Prostate gland (tissue), 2 donors: ENCODE data around the gene C1orf87. TPM values are rescaled to one million over a fixed set of nuclear protein-coding genes. Genes with fewer than 3 reads are reported as not detected.

ENCODE experiments used
- DNase-seq: peaks from one replicate; pipeline ENCODE4 v3.0.0-alpha.2; 2019; ENCODE audit warnings: low spot score
- H3K27ac ChIP-seq, 2 donors: fragments of 200-600 bp; sonication (generic); 2 replicates each; pipeline ENCODE4 v1.5.1; 2017 to 2019
- H3K27me3 ChIP-seq: fragments of 200-600 bp; sonication (generic); replicated peaks from 2 replicates; pipeline ENCODE4 v1.5.1; 2019; ENCODE audit not compliant: insufficient read depth
- H3K36me3 ChIP-seq, 2 donors: fragments of 200-600 bp; sonication (generic); 1 replicate in 1 of 2; 2 replicates in 1 of 2; pipeline versions ENCODE4 v1.5.1 to v1.8.1; 2017 to 2019
- H3K4me1 ChIP-seq: fragments of 200-600 bp; sonication (generic); replicated peaks from 2 replicates; pipeline ENCODE4 v1.5.1; 2019
- H3K4me3 ChIP-seq, 2 donors: fragments of 200-600 bp; sonication (generic); 2 replicates each; pipeline ENCODE4 v1.5.1; 2017 to 2019
- H3K9me3 ChIP-seq: fragments of 200-600 bp; sonication (generic); 2 replicates; pipeline ENCODE4 v1.5.1; 2017
- POLR2A ChIP-seq: fragments of 450-650 bp; IDR thresholded peaks from one replicate; pipeline ENCODE4 v1.6.1; 2016; ENCODE audit warnings: antibody characterized with exemption, mild to moderate bottlenecking
- POLR2AphosphoS5 ChIP-seq: sonication (generic); formaldehyde crosslinking; IDR thresholded peaks from one replicate; pipeline ENCODE4 v1.6.1; 2017; ENCODE audit warnings: antibody characterized with exemption
- WGBS: methylation state at CpG from one replicate; pipeline ENCODE4 v1.1.5; 2018; 5-methylcytosine and 5-hydroxymethylcytosine counted together
- intact Hi-C: fragments of 100-400 bp; cut with DNase I; formaldehyde crosslinking; loops from one replicate; pipeline ENCODE4 v1.14.2; 2022
- total RNA-seq, 2 donors: library from RNA; depleted of rRNA; stranded (reverse); fragments of >200 nt; gene quantifications; one replicate each; pipeline ENCODE4 v1.1.0, GENCODE V29; 2016
- TF ChIP-seq, protein P1 (sequence below), 4 experiments: fragments of 200-600 bp in 2 of 4; fragments of 450-650 bp in 2 of 4; sonication (generic) in 2 of 4; IDR thresholded peaks; 1 replicate in 3 of 4; 2 replicates in 1 of 4; pipeline ENCODE4 v1.5.1; 2016 to 2019; ENCODE audit warnings: antibody characterized with exemption in 4 of 4, mild to moderate bottlenecking in 2 of 4, moderate library complexity in 2 of 4

C1orf87 gene, protein sequence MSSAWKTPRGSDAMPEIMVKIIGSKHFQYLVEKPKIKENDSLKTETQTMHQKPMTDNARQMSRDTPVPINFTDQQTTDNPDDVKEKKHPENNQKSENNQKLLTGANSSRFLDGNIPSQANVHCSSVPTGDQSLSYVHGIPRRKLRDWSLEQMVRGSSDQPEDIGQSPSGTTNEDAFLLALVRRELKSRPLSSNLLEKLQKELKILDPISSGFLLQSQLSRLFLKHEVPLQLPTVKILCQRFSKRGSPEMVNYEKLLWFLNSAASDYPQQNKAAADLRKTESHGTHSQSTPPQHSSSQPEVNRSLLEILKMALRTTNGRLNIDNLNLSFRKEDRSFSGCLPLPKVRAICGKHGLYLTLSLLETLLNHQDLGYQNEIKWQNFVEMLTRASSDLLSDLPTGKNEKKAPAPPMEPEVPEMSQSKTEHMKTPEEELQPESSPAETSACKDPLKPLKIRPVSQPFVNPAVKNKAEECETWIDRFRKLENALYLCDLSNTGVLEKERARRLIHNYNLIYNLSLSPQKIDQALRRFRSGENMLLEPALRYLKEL
- total RNA-seq, result under 1 TPM in 1 of 2 donors, not detected in 1; 0.74 TPM

DNA sequence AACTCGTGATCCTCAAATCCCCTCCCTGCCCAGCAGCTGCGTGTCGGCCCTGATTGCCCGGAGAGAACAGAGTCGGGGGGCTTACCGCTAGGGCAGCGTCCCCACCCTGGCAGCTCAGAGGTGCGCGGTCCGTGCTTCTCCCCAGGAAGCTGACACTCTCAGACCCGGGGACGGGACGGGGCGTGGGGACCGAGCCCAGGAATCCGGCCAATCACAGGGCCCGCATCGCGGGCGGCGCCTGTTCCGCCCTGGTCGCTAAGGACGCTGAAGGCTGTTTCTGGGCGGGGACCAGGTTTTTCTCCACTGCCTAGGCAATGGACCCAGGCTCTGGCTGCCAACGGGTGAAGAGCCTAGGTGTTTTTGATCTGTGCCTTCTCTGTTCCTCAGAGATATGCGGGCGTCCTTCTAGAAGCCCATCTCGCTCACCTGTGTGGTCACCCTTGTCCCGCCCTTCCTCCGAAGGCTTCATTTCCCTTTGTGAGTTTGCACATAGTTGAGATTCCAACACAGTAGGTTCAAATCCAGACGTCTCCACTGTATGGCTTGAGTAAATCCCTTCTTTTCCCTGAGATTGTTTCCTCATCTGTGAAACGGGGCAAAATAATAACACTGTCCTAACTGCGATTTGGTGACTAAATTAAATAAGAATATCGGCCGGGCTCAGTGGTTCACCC, at the start of gene C1orf87:
Gene C1orf87 (minus strand): TSS at position 166 of the 674 bp plus-strand sequence. CDS start 1,127 bp downstream, outside the sequence.
- Histone ChIP-seq H3K4me3 (no peak within 1 kb of the TSS), H3K27ac (no peak within 1 kb of the TSS), H3K27me3 (no peaks in the 10 kb centered on the region), H3K4me1 (no peaks in the 10 kb centered on the region), H3K36me3 (no peaks in the 10 kb centered on the region), H3K9me3 (no peaks in the 10 kb centered on the region)
- TF ChIP-seq POLR2A (no peak), POLR2AphosphoS5 (no peak)
- TF ChIP-seq, protein P1, sequence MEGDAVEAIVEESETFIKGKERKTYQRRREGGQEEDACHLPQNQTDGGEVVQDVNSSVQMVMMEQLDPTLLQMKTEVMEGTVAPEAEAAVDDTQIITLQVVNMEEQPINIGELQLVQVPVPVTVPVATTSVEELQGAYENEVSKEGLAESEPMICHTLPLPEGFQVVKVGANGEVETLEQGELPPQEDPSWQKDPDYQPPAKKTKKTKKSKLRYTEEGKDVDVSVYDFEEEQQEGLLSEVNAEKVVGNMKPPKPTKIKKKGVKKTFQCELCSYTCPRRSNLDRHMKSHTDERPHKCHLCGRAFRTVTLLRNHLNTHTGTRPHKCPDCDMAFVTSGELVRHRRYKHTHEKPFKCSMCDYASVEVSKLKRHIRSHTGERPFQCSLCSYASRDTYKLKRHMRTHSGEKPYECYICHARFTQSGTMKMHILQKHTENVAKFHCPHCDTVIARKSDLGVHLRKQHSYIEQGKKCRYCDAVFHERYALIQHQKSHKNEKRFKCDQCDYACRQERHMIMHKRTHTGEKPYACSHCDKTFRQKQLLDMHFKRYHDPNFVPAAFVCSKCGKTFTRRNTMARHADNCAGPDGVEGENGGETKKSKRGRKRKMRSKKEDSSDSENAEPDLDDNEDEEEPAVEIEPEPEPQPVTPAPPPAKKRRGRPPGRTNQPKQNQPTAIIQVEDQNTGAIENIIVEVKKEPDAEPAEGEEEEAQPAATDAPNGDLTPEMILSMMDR (IDR thresholded peaks at IDR 0.05), result no peak
- DNase-seq, result no peak
- 21% methylated on average over 36 of the region's 36 CpGs for WGBS
- intact Hi-C loops, result no loop called here

DNA sequence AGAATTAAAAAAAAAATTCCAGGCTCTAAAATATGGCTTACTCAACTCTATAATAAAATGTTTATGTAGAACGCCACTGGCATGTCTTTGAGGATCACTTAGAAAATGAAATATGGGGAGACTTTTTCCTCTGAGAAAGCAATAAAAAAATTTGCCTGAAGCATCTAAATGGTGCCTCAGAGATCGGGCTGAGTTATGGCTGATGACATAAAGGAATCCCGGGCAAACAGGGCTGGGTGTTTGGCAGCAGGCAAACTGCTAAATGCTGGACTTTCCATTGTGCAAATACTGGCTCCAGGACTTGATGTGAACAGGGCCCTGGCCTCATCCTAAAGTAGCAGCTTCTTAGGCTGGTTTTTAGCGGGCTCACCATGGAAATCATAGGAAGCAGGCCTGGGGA, 44.5 kb upstream of the C1orf87 start:
- Histone ChIP-seq H3K27me3 (no peaks in the 10 kb centered on the region), H3K36me3 (no peaks in the 10 kb centered on the region), H3K9me3 (no peaks in the 10 kb centered on the region), H3K27ac (no peak overlapping the region), H3K4me3 (no peak overlapping the region), H3K4me1 (no peaks in the 10 kb centered on the region)
- 38% methylated on average over 4 of the region's 4 CpGs for WGBS
- intact Hi-C loops, result no loop called here
- TF ChIP-seq POLR2AphosphoS5 (no peak), POLR2A (no peak)
- TF ChIP-seq, protein P1 (IDR thresholded peaks at IDR 0.05), result no peak
- DNase-seq, result no peak

DNA sequence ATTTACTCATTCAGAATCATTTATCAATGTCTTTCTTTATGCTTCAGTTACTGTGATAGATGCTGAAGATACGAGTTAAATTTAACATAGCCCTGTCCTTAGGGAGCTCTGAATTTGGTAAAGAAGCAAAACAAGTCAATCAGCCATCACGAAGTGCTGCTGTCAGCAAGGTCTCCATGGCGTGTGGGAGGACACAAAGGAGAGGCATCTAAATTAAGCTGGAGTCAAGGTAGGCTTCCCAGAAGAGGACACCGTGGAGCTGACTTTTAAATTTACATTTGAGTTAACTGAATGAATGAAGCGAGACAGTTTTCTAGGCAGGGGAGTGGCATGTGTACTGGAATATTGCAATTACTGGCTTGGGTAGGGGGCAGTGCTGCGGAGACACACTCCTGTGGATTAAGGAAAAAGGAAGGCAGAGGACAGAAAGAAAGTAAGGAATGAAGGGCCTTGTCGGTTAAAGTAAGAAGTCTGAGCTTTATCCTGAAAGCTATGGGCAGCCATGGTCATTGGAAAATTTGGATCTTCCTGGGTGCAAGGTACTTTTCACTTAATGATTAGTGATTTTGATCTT, 41.3 kb upstream of the C1orf87 start:
- intact Hi-C loops, result no loop called here
- TF ChIP-seq, protein P1 (IDR thresholded peaks at IDR 0.05), result no peak
- no peak for TF ChIP-seq POLR2A
- no peak for TF ChIP-seq POLR2AphosphoS5
- no peaks in the 10 kb centered on the region for H3K4me1 ChIP-seq
- H3K4me3 ChIP-seq, result no peak overlapping the region
- whole genome bisulfite sequencing, result 82% methylated on average over 7 of the region's 7 CpGs
- no peaks in the 10 kb centered on the region for H3K27me3 ChIP-seq
- H3K27ac ChIP-seq, result no peak overlapping the region
- no peaks in the 10 kb centered on the region for H3K9me3 ChIP-seq
- no peaks in the 10 kb centered on the region for H3K36me3 ChIP-seq
- DNase-seq, result no peak

DNA sequence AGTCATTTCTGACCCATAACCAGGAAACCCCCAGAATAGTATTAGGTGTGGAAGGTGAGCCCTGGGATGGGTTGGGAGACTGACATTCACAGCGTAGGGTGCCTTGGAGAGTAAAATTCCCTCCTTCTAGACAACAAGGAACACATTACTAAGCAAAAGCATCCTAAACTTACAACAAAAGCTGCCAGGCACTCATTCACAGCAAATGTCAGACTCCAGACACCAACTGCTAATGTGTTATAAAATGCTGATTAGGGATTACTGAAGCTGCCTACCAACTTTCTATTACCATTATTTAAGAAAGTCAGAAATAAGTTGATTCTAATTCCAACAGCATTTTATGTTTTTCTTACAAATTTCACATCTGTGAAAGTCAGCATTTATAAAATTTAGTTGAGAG, 40.0 kb upstream of the C1orf87 start:
- H3K27me3 ChIP-seq, result no peaks in the 10 kb centered on the region
- intact Hi-C loops, result no loop called here
- no peaks in the 10 kb centered on the region for H3K9me3 ChIP-seq
- H3K27ac ChIP-seq, result no peak overlapping the region
- DNase-seq, result no peak
- no peaks in the 10 kb centered on the region for H3K36me3 ChIP-seq
- WGBS, result 84% methylated on average over 1 of the region's 1 CpG
- no peaks in the 10 kb centered on the region for H3K4me1 ChIP-seq
- TF ChIP-seq POLR2A (no peak), POLR2AphosphoS5 (no peak)
- TF ChIP-seq, protein P1 (IDR thresholded peaks at IDR 0.05), result no peak
- no peak overlapping the region for H3K4me3 ChIP-seq
